SK-N-SH (cell line): ENCODE data around the gene CTF1.

Experiments
- CTCF ChIP-seq: fragments of 200-600 bp; sonication (generic); IDR thresholded peaks from 2 replicates; pipeline ENCODE4 v1.6.1; 2017; ENCODE audit warnings: antibody characterized with exemption, mild to moderate bottlenecking, moderate library complexity
- ELF1 ChIP-seq: IDR thresholded peaks from 2 replicates; pipeline ENCODE4 v1.4.0; 2012
- EP300 ChIP-seq, 2 experiments: IDR thresholded peaks; 2 replicates each; pipeline versions ENCODE4 v1.4.0 to v1.6.1; 2012; ENCODE audit warnings: borderline replicate concordance in 1 of 2, low read depth in 1 of 2, low read length in 1 of 2
- MEF2A ChIP-seq: IDR thresholded peaks from 2 replicates; pipeline ENCODE4 v1.4.0; 2012; ENCODE audit warnings: low read depth, borderline replicate concordance
- RCOR1 ChIP-seq: fragments of 150-350 bp; IDR thresholded peaks from 2 replicates; pipeline ENCODE4 v1.6.1; 2017; ENCODE audit warnings: antibody characterized with exemption, low read length
- YY1 ChIP-seq: IDR thresholded peaks from 2 replicates; pipeline ENCODE4 v1.4.0; 2012; ENCODE audit warnings: low read depth, mild to moderate bottlenecking
- TF ChIP-seq, protein P1 (sequence below): IDR thresholded peaks from 2 replicates; pipeline ENCODE4 v1.4.0; 2012; ENCODE audit warnings: low read depth

GRCh38 chr16:30925995-30926811 is 29.8 kb downstream of the CTF1 start:
- TF ChIP-seq CTCF (no peak), RCOR1 (no peak), MEF2A (no peak), ELF1 (no peak), YY1 (no peak), EP300 (IDR thresholded peaks at IDR 0.05; ENCODE audit: borderline replicate concordance in 1 of 2, low read depth in 1 of 2, low read length in 1 of 2) (no peak)
- TF ChIP-seq, protein P1, sequence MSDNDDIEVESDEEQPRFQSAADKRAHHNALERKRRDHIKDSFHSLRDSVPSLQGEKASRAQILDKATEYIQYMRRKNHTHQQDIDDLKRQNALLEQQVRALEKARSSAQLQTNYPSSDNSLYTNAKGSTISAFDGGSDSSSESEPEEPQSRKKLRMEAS: no peak
